Measurements from ENCODE around the gene PTPN18. TPM values are rescaled to one million over a fixed set of nuclear protein-coding genes. Genes with fewer than 3 reads are reported as not detected.

The PTPN18 gene, protein sequence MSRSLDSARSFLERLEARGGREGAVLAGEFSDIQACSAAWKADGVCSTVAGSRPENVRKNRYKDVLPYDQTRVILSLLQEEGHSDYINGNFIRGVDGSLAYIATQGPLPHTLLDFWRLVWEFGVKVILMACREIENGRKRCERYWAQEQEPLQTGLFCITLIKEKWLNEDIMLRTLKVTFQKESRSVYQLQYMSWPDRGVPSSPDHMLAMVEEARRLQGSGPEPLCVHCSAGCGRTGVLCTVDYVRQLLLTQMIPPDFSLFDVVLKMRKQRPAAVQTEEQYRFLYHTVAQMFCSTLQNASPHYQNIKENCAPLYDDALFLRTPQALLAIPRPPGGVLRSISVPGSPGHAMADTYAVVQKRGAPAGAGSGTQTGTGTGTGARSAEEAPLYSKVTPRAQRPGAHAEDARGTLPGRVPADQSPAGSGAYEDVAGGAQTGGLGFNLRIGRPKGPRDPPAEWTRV
- 100 to 1,000 TPM; 189 to 194 (median 192) TPM for total RNA-seq
- 93.4 TPM for total RNA-seq (2013)

DNA sequence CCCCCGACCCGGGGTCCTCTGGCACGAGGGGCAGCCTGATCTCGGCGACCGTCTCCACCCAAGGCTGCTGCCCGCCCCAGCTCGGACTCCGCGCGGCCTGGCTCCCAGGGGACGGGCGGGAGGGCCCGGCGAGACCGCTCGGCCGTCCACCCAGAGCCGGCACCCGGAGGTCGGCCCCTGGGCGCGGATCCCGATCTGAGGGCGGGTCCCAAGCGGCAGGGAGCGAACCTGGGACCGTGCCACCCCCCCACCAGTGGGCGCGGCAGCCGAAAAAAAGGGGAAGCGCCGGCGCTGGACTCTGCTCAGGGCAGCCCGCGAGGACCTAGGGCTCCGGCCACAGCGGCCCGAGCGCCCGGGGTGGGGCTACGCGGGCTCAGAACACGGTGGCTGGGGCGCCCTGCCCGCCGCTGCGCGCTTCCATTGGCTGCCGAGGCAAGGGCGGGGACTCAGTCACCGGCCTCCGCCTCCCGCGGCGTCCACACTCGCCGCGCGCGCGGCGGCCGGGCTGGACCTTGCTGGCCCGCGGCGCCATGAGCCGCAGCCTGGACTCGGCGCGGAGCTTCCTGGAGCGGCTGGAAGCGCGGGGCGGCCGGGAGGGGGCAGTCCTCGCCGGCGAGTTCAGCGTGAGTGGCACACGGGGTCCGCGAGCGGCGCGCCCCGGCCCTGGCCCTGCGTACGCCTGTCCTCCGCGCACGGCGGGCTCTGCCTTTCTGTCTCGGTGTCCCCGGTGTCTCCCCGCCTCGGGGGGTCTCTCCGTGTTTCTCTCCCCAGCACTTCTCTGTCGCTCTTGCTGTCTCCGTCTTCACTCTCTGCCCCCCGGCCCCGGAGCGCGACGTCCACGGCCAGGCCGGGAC is at the start of gene PTPN18:
PTPN18 (plus strand) TSS at position 479 of the 854 bp plus-strand sequence; CDS start at position 531, 52 bp downstream.
- Mint-ChIP-seq H3K4me1 (peaks cover 16 to 27% of the 10 kb centered on the region in 2 donors), H3K27ac (peak within 1 kb of the TSS; percentile 62 to 76), H3K27me3 (ENCODE audit: low read depth in 2 of 2) (no peaks in the 10 kb centered on the region), H3K9me3 (no peaks in the 10 kb centered on the region), H3K36me3 (no peaks in the 10 kb centered on the region), H3K4me3 (peak within 1 kb of the TSS; percentile 88)
- Histone ChIP-seq H3K27me3 (ENCODE audit: control insufficient read depth, insufficient read depth, low read length) (no peaks in the 10 kb centered on the region), H3K9me3 (ENCODE audit: control insufficient read depth, insufficient read depth, low read length) (no peaks in the 10 kb centered on the region), H3K4me3 (ENCODE audit: low read length) (peak within 1 kb of the TSS; percentile 56), H3K4me1 (ENCODE audit: control insufficient read depth, insufficient read depth, low read length) (peaks cover 17% of the 10 kb centered on the region), H3K27ac (ENCODE audit: low read length) (no peak within 1 kb of the TSS), H3K36me3 (ENCODE audit: control insufficient read depth, insufficient read depth, low read length) (no peaks in the 10 kb centered on the region)
- DNase-seq (peak; percentile 60 to 72), ATAC-seq (peak; percentile 92 to 94 (median 93))
- TF ChIP-seq, protein P1, sequence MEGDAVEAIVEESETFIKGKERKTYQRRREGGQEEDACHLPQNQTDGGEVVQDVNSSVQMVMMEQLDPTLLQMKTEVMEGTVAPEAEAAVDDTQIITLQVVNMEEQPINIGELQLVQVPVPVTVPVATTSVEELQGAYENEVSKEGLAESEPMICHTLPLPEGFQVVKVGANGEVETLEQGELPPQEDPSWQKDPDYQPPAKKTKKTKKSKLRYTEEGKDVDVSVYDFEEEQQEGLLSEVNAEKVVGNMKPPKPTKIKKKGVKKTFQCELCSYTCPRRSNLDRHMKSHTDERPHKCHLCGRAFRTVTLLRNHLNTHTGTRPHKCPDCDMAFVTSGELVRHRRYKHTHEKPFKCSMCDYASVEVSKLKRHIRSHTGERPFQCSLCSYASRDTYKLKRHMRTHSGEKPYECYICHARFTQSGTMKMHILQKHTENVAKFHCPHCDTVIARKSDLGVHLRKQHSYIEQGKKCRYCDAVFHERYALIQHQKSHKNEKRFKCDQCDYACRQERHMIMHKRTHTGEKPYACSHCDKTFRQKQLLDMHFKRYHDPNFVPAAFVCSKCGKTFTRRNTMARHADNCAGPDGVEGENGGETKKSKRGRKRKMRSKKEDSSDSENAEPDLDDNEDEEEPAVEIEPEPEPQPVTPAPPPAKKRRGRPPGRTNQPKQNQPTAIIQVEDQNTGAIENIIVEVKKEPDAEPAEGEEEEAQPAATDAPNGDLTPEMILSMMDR (IDR thresholded peaks at IDR 0.05) = peak; percentile 30
- WGBS (ENCODE audit: insufficient coverage) = under 1% methylated on average over 107 of the region's 107 CpGs
- intact Hi-C loops (cut with micrococcal nuclease) = no loop called here

DNA sequence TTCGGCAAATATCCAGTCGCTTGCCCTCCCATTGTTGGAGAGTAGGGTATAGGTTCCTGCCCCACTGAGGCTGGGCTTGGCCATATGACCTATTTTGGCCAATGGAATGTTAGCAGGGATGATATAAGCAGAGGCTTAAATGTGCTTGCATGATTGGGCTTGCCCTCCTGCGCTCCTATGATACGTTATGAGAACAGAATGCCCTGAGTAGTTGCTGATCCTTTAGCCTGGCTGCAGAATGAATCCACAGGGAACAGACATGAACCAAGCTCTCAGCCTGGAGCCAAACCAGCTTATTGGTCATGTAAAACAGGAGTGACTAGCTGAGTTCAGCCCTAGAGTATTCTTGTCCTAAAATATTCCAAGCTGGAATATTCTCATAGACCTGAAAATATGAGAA is 48.0 kb upstream of the PTPN18 start:
- H3K4me1 ChIP-seq (ENCODE audit: control insufficient read depth, insufficient read depth, low read length) = no peaks in the 10 kb centered on the region
- H3K9me3 Mint-ChIP-seq = no peaks in the 10 kb centered on the region
- intact Hi-C loops (cut with micrococcal nuclease) = no loop called here
- H3K27ac Mint-ChIP-seq = no peak overlapping the region
- DNase-seq (no peak), ATAC-seq (no peak)
- no peak overlapping the region for H3K27ac ChIP-seq (ENCODE audit: low read length)
- no peaks in the 10 kb centered on the region for H3K27me3 ChIP-seq (ENCODE audit: control insufficient read depth, insufficient read depth, low read length)
- H3K27me3 Mint-ChIP-seq (ENCODE audit: low read depth in 2 of 2) = peaks cover 7 to 12% of the 10 kb centered on the region in 2 donors
- no peaks in the 10 kb centered on the region for H3K4me1 Mint-ChIP-seq
- no peak overlapping the region for H3K4me3 ChIP-seq (ENCODE audit: low read length)
- no peak overlapping the region for H3K4me3 Mint-ChIP-seq
- TF ChIP-seq, protein P1 (IDR thresholded peaks at IDR 0.05) = no peak
- no peaks in the 10 kb centered on the region for H3K9me3 ChIP-seq (ENCODE audit: control insufficient read depth, insufficient read depth, low read length)
- no peaks in the 10 kb centered on the region for H3K36me3 Mint-ChIP-seq
- no peaks in the 10 kb centered on the region for H3K36me3 ChIP-seq (ENCODE audit: control insufficient read depth, insufficient read depth, low read length)
- WGBS (ENCODE audit: insufficient coverage) = 91% methylated on average over 4 of the region's 4 CpGs

DNA sequence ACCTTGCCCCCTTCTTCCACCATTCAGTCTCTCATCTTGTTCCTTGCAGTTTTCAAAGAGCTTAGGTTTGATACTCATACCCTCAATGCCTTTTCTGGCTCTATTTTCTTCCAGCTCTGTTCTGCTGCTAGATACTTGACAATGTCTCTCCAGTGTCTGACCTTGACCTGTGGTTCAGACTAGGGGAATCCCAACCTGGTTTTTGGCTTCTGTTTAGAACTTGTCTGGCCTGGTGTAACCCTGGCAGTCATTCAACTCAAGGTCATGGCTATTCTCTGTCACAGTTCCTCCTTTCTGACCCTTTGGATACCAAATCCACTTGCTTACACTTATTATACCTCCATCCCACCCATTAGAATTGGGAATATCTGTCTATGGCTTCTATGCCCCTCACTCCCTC is 45.0 kb upstream of the PTPN18 start:
- Histone ChIP-seq H3K36me3 (ENCODE audit: control insufficient read depth, insufficient read depth, low read length) (no peaks in the 10 kb centered on the region), H3K9me3 (ENCODE audit: control insufficient read depth, insufficient read depth, low read length) (no peaks in the 10 kb centered on the region), H3K4me1 (ENCODE audit: control insufficient read depth, insufficient read depth, low read length) (no peaks in the 10 kb centered on the region), H3K4me3 (ENCODE audit: low read length) (no peak overlapping the region), H3K27ac (ENCODE audit: low read length) (no peak overlapping the region), H3K27me3 (ENCODE audit: control insufficient read depth, insufficient read depth, low read length) (no peaks in the 10 kb centered on the region)
- Mint-ChIP-seq H3K9me3 (no peaks in the 10 kb centered on the region), H3K27me3 (ENCODE audit: low read depth in 2 of 2) (peaks cover 7 to 13% of the 10 kb centered on the region in 2 donors), H3K36me3 (no peaks in the 10 kb centered on the region), H3K4me3 (no peak overlapping the region), H3K27ac (no peak overlapping the region), H3K4me1 (no peaks in the 10 kb centered on the region)
- DNase-seq (no peak), ATAC-seq (no peak)
- intact Hi-C loops (cut with micrococcal nuclease) = no loop called here
- TF ChIP-seq, protein P1 (IDR thresholded peaks at IDR 0.05) = no peak

Data from natural killer cell (primary cell).